PC-3 (cell line): Measurements from ENCODE around the gene DCHS1.

Experiments
- CTCF ChIP-seq: fragments of 300-600 bp; sonication (generic); conservative IDR thresholded peaks from 2 replicates; pipeline ENCODE4 v1.5.1; 2017; ENCODE audit warnings: antibody characterized with exemption, low read depth, mild to moderate bottlenecking, low read length
- EZH2 ChIP-seq: fragments of 300-600 bp; sonication (generic); IDR thresholded peaks from one replicate; pipeline ENCODE4 v1.6.1; 2017; ENCODE audit warnings: antibody characterized with exemption, mild to moderate bottlenecking, low read length; ENCODE audit not compliant: unreplicated experiment

- no peak for TF ChIP-seq CTCF
- no peak for TF ChIP-seq EZH2
Observed at GRCh38 chr11:6578134-6578533, 77.5 kb downstream of the DCHS1 start.
